HG03175 (cell line): Measurements from ENCODE around the gene CD177.
"Not testable (repeated sequence)": the region's sequence is repeated elsewhere in the genome, so short reads cannot be mapped to it uniquely, and the experiment has no call there.

Source experiments
- ATAC-seq: cut with Tn5 transposase; IDR thresholded peaks from one replicate; pipeline ENCODE4 v1.9.1; 2021; ENCODE audit warnings: mild to moderate bottlenecking, moderate library complexity; ENCODE audit not compliant: unreplicated experiment

CD177 gene

GRCh38 chr19:43377624-43378023 lies 24.1 kb downstream of the CD177 start:
- not testable (repeated sequence) for ATAC-seq

- no peak for ATAC-seq
Observed at GRCh38 chr19:43380008-43380407, 26.5 kb downstream of the CD177 start.

- no peak for ATAC-seq
Observed at GRCh38 chr19:43380771-43381386, 27.4 kb downstream of the CD177 start.

GRCh38 chr19:43382586-43383216 lies 29.2 kb downstream of the CD177 start:
- ATAC-seq: not testable (repeated sequence)

- not testable (repeated sequence) for ATAC-seq
Observed at GRCh38 chr19:43383254-43383653, 29.8 kb downstream of the CD177 start.

GRCh38 chr19:43383759-43384158 lies 30.3 kb downstream of the CD177 start:
- ATAC-seq: not testable (repeated sequence)

- ATAC-seq: not testable (repeated sequence)
Observed at GRCh38 chr19:43390903-43391551, 37.5 kb downstream of the CD177 start.

- ATAC-seq: not testable (repeated sequence)
Observed at GRCh38 chr19:43391552-43391935, 38.1 kb downstream of the CD177 start.

- ATAC-seq: not testable (repeated sequence)
Observed at GRCh38 chr19:43393501-43393900, 40.0 kb downstream of the CD177 start.

GRCh38 chr19:43395561-43395960 lies 42.1 kb downstream of the CD177 start:
- no peak for ATAC-seq

- ATAC-seq: no peak
Observed at GRCh38 chr19:43406297-43406696, 52.8 kb downstream of the CD177 start.

GRCh38 chr19:43407416-43408005 lies 54.0 kb downstream of the CD177 start:
- no peak for ATAC-seq

- no peak for ATAC-seq
Observed at GRCh38 chr19:43408043-43408442, 54.6 kb downstream of the CD177 start.

- no peak for ATAC-seq
Observed at GRCh38 chr19:43409415-43409814, 55.9 kb downstream of the CD177 start.

- no peak for ATAC-seq
Observed at GRCh38 chr19:43412441-43412840, 59.0 kb downstream of the CD177 start.
